AG09309 (cell line): ENCODE data around the gene DCANP1.

Experiments used
- DNase-seq: peaks from one replicate; pipeline ENCODE4 v3.0.0-alpha.2; 2010; ENCODE audit warnings: low read depth
- H3K4me3 ChIP-seq: 2 replicates; pipeline ENCODE4 v1.5.1; 2011; ENCODE audit warnings: mild to moderate bottlenecking, low read depth, low read length, moderate library complexity; ENCODE audit not compliant: control insufficient read depth
- TF ChIP-seq, protein P1 (sequence below): IDR thresholded peaks from 2 replicates; pipeline ENCODE4 v1.5.1; 2011; ENCODE audit warnings: mild to moderate bottlenecking, low read depth, low read length, inconsistent platforms; ENCODE audit not compliant: insufficient read depth, control insufficient read depth; ENCODE audit errors: missing control alignments

Gene DCANP1

GRCh38 chr5:135457424-135458071 is 10.4 kb upstream of the DCANP1 start:
- H3K4me3 ChIP-seq = no peak overlapping the region
- TF ChIP-seq, protein P1, sequence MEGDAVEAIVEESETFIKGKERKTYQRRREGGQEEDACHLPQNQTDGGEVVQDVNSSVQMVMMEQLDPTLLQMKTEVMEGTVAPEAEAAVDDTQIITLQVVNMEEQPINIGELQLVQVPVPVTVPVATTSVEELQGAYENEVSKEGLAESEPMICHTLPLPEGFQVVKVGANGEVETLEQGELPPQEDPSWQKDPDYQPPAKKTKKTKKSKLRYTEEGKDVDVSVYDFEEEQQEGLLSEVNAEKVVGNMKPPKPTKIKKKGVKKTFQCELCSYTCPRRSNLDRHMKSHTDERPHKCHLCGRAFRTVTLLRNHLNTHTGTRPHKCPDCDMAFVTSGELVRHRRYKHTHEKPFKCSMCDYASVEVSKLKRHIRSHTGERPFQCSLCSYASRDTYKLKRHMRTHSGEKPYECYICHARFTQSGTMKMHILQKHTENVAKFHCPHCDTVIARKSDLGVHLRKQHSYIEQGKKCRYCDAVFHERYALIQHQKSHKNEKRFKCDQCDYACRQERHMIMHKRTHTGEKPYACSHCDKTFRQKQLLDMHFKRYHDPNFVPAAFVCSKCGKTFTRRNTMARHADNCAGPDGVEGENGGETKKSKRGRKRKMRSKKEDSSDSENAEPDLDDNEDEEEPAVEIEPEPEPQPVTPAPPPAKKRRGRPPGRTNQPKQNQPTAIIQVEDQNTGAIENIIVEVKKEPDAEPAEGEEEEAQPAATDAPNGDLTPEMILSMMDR = peak; percentile 73
- DNase-seq = no peak

DNA sequence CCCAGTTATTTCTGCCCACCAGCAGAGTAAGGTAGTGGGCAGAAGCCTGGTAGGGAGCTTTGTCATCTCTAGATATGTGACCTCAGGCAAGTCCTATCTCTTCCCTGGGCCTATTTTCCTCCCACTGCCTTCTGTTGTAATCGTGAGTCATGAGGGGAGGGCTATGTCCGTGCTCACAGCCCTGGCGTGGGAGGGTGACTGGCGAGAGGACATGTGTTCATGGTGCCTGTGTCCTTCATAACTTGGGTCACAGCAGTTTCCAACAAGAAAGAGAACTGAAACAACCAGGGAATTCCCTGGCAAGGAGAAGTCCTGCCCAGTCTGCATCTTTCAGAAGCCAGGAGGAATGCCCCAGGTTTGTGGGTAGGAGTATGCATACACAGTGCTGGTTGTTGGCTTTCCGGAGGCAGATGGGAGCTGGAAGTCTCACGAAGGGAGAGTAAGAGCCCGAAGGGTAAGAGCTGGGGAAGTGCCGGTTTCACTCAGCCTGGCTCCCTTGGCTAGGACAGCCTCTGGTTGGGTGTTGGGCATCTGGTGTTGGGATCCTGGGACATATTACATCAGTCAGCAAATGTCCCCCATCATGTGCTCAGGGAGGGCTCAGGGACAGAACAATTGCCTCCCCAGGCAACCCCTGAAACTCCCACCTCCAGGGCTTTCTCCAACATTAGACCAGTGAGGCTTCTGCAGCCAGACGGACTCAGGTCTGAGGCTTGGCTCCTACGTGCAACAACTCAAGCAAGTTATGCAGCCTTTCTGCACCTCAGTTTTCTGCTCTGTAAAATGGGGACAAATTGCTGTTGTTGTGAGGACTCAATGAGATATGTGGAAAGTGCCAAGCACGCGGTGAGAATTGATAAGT is 9.3 kb upstream of the DCANP1 start:
- TF ChIP-seq, protein P1 = no peak
- H3K4me3 ChIP-seq = peak overlapping the region; percentile 8; the same call in 1 of the 2 replicates
- DNase-seq = peak; percentile 69

GRCh38 chr5:135455876-135456237 is 8.7 kb upstream of the DCANP1 start:
- no peak overlapping the region for H3K4me3 ChIP-seq
- no peak for DNase-seq
- TF ChIP-seq, protein P1 = no peak

DNA sequence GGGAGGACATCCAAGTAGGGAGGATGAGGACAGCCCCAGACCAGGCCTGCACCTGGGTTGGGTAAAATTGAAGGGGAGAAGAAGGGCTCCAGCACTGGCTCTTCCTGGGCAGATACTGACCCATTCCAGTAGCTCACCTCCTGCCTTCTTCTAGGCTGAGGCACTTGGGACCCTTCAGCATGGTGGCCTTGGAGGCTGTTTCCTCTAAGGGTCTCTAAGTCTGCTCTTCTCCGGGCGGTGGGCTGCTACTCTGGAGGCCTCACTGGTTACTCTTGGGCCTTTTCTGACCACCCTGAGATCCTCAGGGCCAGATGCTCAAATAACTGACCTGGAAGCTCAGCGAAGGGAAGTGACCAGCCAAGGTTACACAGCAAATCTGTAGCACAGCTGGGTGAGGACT is 7.8 kb upstream of the DCANP1 start:
- H3K4me3 ChIP-seq = no peak overlapping the region
- TF ChIP-seq, protein P1 = no peak
- no peak for DNase-seq

DNA sequence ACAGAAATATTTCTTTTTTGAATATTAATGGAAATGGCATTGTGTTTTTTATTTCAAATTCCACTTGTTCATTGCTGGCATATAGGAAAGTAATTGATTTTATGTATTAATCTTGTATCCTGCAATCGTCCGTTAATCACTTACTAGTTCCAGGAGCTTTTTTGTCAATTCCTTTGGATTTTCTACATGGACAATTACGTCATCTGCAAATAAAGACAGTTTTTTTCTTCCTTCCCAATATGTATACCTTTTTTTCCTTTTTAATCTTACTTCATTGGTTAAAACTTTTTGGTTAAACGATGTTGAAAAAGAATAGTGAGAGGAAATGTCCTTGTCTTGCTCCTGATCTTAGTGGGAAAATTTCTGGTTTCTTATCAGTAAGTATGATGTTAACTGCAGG is 6.5 kb upstream of the DCANP1 start:
- TF ChIP-seq, protein P1 = no peak
- no peak overlapping the region for H3K4me3 ChIP-seq
- no peak for DNase-seq

DNA sequence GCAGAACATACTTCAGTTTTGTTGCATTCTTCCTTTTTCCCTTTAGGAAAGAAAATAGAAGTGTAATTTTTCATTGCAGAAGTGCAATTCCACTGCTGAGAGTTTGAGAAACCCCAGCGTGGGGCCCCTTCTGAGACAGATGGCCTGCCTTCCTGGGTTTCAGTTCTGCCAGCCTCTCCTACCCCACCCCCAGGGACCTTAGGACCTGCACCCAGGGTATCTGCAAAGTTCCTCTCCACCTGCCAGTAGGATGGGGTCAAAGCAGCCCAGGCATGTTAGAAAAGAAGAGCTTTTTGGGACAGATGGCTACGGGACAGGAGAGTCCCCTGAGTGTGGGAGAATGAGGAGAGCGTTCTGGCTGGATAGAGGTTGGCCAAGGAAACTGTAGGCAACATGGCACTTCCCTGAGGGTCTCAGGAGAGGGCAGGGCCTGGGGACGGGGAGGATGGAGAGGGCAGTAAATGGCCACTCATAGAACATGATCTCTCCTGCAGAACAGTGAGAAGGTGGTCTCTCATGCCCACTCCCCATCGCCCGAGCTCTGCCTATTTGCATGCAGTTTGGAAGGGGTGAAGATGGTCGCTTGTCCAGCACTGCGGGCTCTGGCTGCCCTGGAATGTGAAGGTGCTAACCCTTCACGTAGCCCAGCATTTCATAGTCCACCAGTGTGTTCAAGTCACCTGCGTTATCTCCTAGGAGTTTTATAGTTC is 5.3 kb upstream of the DCANP1 start, which contains the start of gene TIFAB:
TSS of gene TIFAB (minus strand) at position 31 of the 710 bp plus-strand sequence. CDS start 2,412 bp downstream, outside the sequence.
- H3K4me3 ChIP-seq = no peak within 1 kb of the TSS
- DNase-seq = no peak
- TF ChIP-seq, protein P1 = no peak
